ENCODE results near the gene FNDC3A.
"Not testable (repeated sequence)": the region's sequence is repeated elsewhere in the genome, so short reads cannot be mapped to it uniquely, and the experiment has no call there.

The FNDC3A gene

GRCh38 chr13:49057176-49057575 lies 81.5 kb downstream of the FNDC3A start:
- no peak for DNase-seq (ENCODE audit: low read depth, low spot score)
- H3K4me1 ChIP-seq (ENCODE audit: control insufficient read depth, insufficient read depth, low read length), result no peaks in the 10 kb centered on the region; the same call in 1 of the 2 replicates
- no peak overlapping the region for H3K27ac ChIP-seq (ENCODE audit: low read length)
- no peak overlapping the region for H3K4me3 ChIP-seq (ENCODE audit: low read length)
- no CpG with 5 or more reads among the region's 3 CpGs for WGBS (ENCODE audit: insufficient coverage, insufficient read length)
- H3K36me3 ChIP-seq (ENCODE audit: control insufficient read depth, insufficient read depth, low read length), result no peaks in the 10 kb centered on the region
- no peaks in the 10 kb centered on the region for H3K27me3 ChIP-seq (ENCODE audit: control insufficient read depth, insufficient read depth, low read length)
- H3K9me3 ChIP-seq (ENCODE audit: control insufficient read depth, insufficient read depth, low read length), result no peaks in the 10 kb centered on the region

- Histone ChIP-seq H3K36me3 (ENCODE audit: control insufficient read depth, insufficient read depth, low read length) (no peaks in the 10 kb centered on the region), H3K4me1 (ENCODE audit: control insufficient read depth, insufficient read depth, low read length) (no peaks in the 10 kb centered on the region; the same call in 1 of the 2 replicates), H3K27me3 (ENCODE audit: control insufficient read depth, insufficient read depth, low read length) (no peaks in the 10 kb centered on the region), H3K4me3 (ENCODE audit: low read length) (no peak overlapping the region), H3K9me3 (ENCODE audit: control insufficient read depth, insufficient read depth, low read length) (no peaks in the 10 kb centered on the region), H3K27ac (ENCODE audit: low read length) (no peak overlapping the region)
- no peak for DNase-seq (ENCODE audit: low read depth, low spot score)
Observed at GRCh38 chr13:49058761-49059160, 83.0 kb downstream of the FNDC3A start.

DNA sequence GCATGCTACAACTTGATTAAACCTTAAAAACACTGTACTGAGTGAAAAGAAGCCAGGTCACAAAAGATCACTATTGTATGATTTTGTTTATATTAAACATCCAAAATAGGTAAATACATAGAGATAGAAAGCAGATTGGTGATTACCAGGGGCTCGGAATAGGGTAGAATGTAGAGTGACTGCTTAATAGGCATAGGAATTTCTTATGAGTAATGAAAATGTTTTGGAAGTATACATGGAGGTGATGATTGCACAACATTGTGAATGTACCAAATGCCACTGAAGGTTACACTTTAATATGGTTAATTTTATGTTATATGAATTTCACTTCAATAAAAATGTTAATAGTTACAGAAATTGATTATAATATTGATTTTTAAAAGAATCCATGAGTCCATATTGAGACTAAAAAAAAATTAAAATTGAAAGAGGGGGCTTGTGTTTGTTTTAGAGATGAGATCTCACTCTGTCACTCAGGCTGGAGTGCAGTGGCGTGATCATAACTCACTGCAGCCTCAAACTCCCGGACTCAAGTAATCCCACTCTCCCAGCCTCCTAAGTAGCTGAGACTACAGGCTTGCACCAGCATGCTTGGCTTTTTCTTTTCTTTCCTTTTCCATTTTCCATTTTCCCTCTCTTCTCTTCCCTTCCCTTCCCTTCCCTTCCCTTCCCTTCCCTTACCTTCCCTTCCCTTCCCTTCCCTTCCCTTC lies 85.1 kb downstream of the FNDC3A start:
- no peak overlapping the region for H3K4me3 ChIP-seq (ENCODE audit: low read length)
- no peak overlapping the region for H3K27ac ChIP-seq (ENCODE audit: low read length)
- H3K4me1 ChIP-seq (ENCODE audit: control insufficient read depth, insufficient read depth, low read length), result no peaks in the 10 kb centered on the region; the same call in 1 of the 2 replicates
- no CpG with 5 or more reads among the region's 3 CpGs for WGBS (ENCODE audit: insufficient coverage, insufficient read length)
- no peaks in the 10 kb centered on the region for H3K27me3 ChIP-seq (ENCODE audit: control insufficient read depth, insufficient read depth, low read length)
- no peaks in the 10 kb centered on the region for H3K9me3 ChIP-seq (ENCODE audit: control insufficient read depth, insufficient read depth, low read length)
- H3K36me3 ChIP-seq (ENCODE audit: control insufficient read depth, insufficient read depth, low read length), result no peaks in the 10 kb centered on the region
- no peak for DNase-seq (ENCODE audit: low read depth, low spot score)

- H3K4me1 ChIP-seq (ENCODE audit: control insufficient read depth, insufficient read depth, low read length); H3K9me3 ChIP-seq (ENCODE audit: control insufficient read depth, insufficient read depth, low read length); H3K27me3 ChIP-seq (ENCODE audit: control insufficient read depth, insufficient read depth, low read length); H3K4me3 ChIP-seq (ENCODE audit: low read length); DNase-seq (ENCODE audit: low read depth, low spot score); H3K36me3 ChIP-seq (ENCODE audit: control insufficient read depth, insufficient read depth, low read length); H3K27ac ChIP-seq (ENCODE audit: low read length): not testable (repeated sequence)
Observed at GRCh38 chr13:49061388-49061752, 85.7 kb downstream of the FNDC3A start.

- Histone ChIP-seq H3K4me1 (ENCODE audit: control insufficient read depth, insufficient read depth, low read length) (no peaks in the 10 kb centered on the region), H3K36me3 (ENCODE audit: control insufficient read depth, insufficient read depth, low read length) (no peaks in the 10 kb centered on the region), H3K27ac (ENCODE audit: low read length) (no peak overlapping the region), H3K27me3 (ENCODE audit: control insufficient read depth, insufficient read depth, low read length) (no peaks in the 10 kb centered on the region), H3K4me3 (ENCODE audit: low read length) (no peak overlapping the region), H3K9me3 (ENCODE audit: control insufficient read depth, insufficient read depth, low read length) (no peaks in the 10 kb centered on the region)
- no peak for DNase-seq (ENCODE audit: low read depth, low spot score)
- WGBS (ENCODE audit: insufficient coverage, insufficient read length), result no CpG with 5 or more reads among the region's 3 CpGs
Observed at GRCh38 chr13:49062297-49062896, 86.7 kb downstream of the FNDC3A start.

GRCh38 chr13:49063011-49063410 lies 87.3 kb downstream of the FNDC3A start:
- no peaks in the 10 kb centered on the region for H3K9me3 ChIP-seq (ENCODE audit: control insufficient read depth, insufficient read depth, low read length)
- H3K27ac ChIP-seq (ENCODE audit: low read length), result no peak overlapping the region
- H3K4me3 ChIP-seq (ENCODE audit: low read length), result no peak overlapping the region
- H3K27me3 ChIP-seq (ENCODE audit: control insufficient read depth, insufficient read depth, low read length), result no peaks in the 10 kb centered on the region
- no peaks in the 10 kb centered on the region for H3K36me3 ChIP-seq (ENCODE audit: control insufficient read depth, insufficient read depth, low read length)
- no peak for DNase-seq (ENCODE audit: low read depth, low spot score)
- no peaks in the 10 kb centered on the region for H3K4me1 ChIP-seq (ENCODE audit: control insufficient read depth, insufficient read depth, low read length)

DNA sequence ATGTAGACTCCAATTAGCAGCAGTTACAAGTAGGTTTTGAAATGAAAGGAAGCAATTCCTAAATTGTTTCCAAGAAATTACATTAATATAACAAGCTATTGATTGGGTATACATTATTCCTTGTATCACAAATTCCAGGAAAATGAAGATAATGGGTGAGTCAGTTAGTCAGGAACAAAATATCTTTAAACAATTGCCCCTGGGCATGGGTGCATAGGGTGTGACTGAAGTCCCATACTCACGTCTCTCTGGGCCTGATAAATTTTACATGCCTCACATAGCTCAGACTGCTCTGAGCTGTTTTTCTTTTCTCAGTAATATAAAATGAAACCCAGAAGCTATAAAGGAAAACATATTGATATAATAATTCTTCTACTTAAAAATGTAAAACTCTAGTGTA lies 87.8 kb downstream of the FNDC3A start:
- Histone ChIP-seq H3K4me3 (ENCODE audit: low read length) (no peak overlapping the region), H3K27ac (ENCODE audit: low read length) (no peak overlapping the region), H3K27me3 (ENCODE audit: control insufficient read depth, insufficient read depth, low read length) (no peaks in the 10 kb centered on the region), H3K9me3 (ENCODE audit: control insufficient read depth, insufficient read depth, low read length) (no peaks in the 10 kb centered on the region), H3K4me1 (ENCODE audit: control insufficient read depth, insufficient read depth, low read length) (no peaks in the 10 kb centered on the region), H3K36me3 (ENCODE audit: control insufficient read depth, insufficient read depth, low read length) (no peaks in the 10 kb centered on the region)
- DNase-seq (ENCODE audit: low read depth, low spot score), result no peak
- WGBS (ENCODE audit: insufficient coverage, insufficient read length), result no CpG with 5 or more reads among the region's 1 CpG

- no peaks in the 10 kb centered on the region for H3K36me3 ChIP-seq (ENCODE audit: control insufficient read depth, insufficient read depth, low read length)
- no peaks in the 10 kb centered on the region for H3K4me1 ChIP-seq (ENCODE audit: control insufficient read depth, insufficient read depth, low read length)
- no peaks in the 10 kb centered on the region for H3K27me3 ChIP-seq (ENCODE audit: control insufficient read depth, insufficient read depth, low read length)
- no peak overlapping the region for H3K4me3 ChIP-seq (ENCODE audit: low read length)
- no peak for DNase-seq (ENCODE audit: low read depth, low spot score)
- no peak overlapping the region for H3K27ac ChIP-seq (ENCODE audit: low read length)
- no peaks in the 10 kb centered on the region for H3K9me3 ChIP-seq (ENCODE audit: control insufficient read depth, insufficient read depth, low read length)
- no CpG with 5 or more reads among the region's 3 CpGs for WGBS (ENCODE audit: insufficient coverage, insufficient read length)
Observed at GRCh38 chr13:49064476-49064875, 88.8 kb downstream of the FNDC3A start.

DNA sequence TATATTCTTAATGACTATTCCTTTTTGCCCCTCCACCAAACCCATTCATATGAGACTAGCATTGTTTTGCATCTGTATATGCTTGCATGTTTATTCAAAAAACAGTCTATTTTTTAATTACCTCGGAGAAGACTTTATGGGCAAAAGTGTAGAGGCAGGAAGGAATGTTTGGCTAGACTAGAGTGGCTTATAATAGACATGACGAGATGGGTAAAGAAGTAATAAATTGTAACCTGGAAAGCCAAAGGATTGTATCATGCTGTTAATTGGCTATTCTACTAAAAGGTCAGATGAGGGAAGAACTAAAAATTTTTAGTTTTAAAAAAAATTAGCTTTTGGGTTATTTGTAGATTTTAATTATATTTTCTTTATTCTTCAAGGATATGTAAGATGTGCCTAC lies 91.1 kb downstream of the FNDC3A start:
- DNase-seq (ENCODE audit: low read depth, low spot score), result no peak
- no peaks in the 10 kb centered on the region for H3K9me3 ChIP-seq (ENCODE audit: control insufficient read depth, insufficient read depth, low read length)
- no peak overlapping the region for H3K4me3 ChIP-seq (ENCODE audit: low read length)
- no peak overlapping the region for H3K27ac ChIP-seq (ENCODE audit: low read length)
- H3K36me3 ChIP-seq (ENCODE audit: control insufficient read depth, insufficient read depth, low read length), result no peaks in the 10 kb centered on the region
- no CpG with 5 or more reads among the region's 2 CpGs for WGBS (ENCODE audit: insufficient coverage, insufficient read length)
- H3K27me3 ChIP-seq (ENCODE audit: control insufficient read depth, insufficient read depth, low read length), result no peaks in the 10 kb centered on the region
- no peaks in the 10 kb centered on the region for H3K4me1 ChIP-seq (ENCODE audit: control insufficient read depth, insufficient read depth, low read length)

DNA sequence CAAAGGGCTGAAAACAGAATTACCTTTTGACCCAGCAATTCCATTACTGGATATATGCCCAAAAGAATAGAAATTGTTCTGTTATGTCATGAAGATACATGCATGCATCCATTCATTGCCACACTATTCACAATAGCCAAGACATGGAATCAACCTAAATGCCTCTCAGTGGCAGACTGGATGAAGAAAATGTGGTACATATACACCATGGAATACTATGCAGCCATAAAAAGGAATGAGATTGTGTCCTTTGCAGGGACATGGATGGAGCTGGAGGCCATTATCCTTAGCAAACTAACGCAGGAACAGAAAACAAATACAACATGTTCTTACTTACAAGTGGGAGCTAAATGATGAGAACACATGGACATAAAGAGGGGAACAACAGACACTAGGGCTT lies 92.8 kb downstream of the FNDC3A start:
- H3K9me3 ChIP-seq (ENCODE audit: control insufficient read depth, insufficient read depth, low read length); H3K27ac ChIP-seq (ENCODE audit: low read length); H3K4me1 ChIP-seq (ENCODE audit: control insufficient read depth, insufficient read depth, low read length); H3K4me3 ChIP-seq (ENCODE audit: low read length); DNase-seq (ENCODE audit: low read depth, low spot score); H3K27me3 ChIP-seq (ENCODE audit: control insufficient read depth, insufficient read depth, low read length); H3K36me3 ChIP-seq (ENCODE audit: control insufficient read depth, insufficient read depth, low read length): not testable (repeated sequence)
- WGBS (ENCODE audit: insufficient coverage, insufficient read length), result no CpG with 5 or more reads among the region's 1 CpG

DNA sequence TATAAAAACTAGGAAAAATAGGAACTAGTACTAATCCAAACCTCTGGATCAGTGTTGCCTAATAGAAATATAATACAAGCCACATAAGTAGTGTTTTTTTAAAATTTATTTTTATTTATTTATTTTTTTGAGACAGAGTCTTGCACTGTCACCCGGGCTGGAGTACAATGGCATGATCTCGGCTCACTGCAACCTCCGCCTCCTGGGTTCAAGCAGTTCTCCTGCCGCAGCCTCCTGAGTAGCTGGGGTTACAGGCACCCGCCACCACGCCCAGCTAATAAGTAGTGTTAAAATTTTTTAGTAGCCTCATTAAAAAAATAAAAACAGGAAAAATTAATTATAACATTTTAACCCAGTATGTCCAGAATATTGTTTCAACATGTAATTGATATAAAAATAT lies 94.3 kb downstream of the FNDC3A start:
- no CpG with 5 or more reads among the region's 6 CpGs for WGBS (ENCODE audit: insufficient coverage, insufficient read length)
- H3K27ac ChIP-seq (ENCODE audit: low read length); H3K4me3 ChIP-seq (ENCODE audit: low read length); H3K36me3 ChIP-seq (ENCODE audit: control insufficient read depth, insufficient read depth, low read length); H3K4me1 ChIP-seq (ENCODE audit: control insufficient read depth, insufficient read depth, low read length); H3K27me3 ChIP-seq (ENCODE audit: control insufficient read depth, insufficient read depth, low read length); DNase-seq (ENCODE audit: low read depth, low spot score); H3K9me3 ChIP-seq (ENCODE audit: control insufficient read depth, insufficient read depth, low read length): not testable (repeated sequence)
